ENCODE results near the gene USHBP1. TPM values are rescaled to one million over a fixed set of nuclear protein-coding genes. Genes with fewer than 3 reads are reported as not detected.

USHBP1 gene
- total and polyA plus RNA-seq, 10 of the 15 experiments (the other 5 are each of a cell fraction or from before 2014, with no cell fraction given) = 0.05 to 0.96 (median 0.22) TPM; not detected in 2

DNA sequence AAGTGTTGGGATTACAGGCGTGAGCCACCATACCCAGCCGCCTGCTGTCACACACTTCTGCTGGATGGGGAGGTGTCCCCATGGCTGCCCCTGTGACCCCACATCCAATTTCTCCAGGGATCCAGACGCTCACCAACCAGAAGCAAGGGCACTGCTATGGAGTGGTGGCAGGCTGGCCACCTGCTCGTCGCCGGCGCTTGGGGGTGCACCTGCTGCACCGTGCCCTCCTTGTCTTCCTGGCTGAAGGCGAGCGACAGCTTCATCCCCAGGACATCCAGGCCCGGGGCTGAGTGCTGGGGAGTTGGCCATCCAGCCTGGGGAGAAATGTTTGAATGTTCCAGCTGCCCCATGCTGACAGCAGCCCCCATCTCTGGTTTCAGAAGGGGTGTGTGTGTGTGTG is 21.7 kb upstream of the USHBP1 start:
- Histone ChIP-seq H3K36me3 (ENCODE audit: control insufficient read depth in 2 of 2, insufficient read depth in 2 of 2, low read length in 1 of 2) (peaks cover 0 to 7% of the 10 kb centered on the region in 2 experiments; a peak in 2 of 4 replicates), H3K79me2 (ENCODE audit: control insufficient read depth, insufficient read depth, low read length) (no peaks in the 10 kb centered on the region; the same call in 1 of the 2 replicates), H3K9me3 (replicated peaks; ENCODE audit: control insufficient read depth, insufficient read depth, low read length) (no peaks in the 10 kb centered on the region), H3K4me2 (ENCODE audit: control insufficient read depth, insufficient read depth) (no peak overlapping the region), H4K20me1 (ENCODE audit: control insufficient read depth, insufficient read depth) (no peaks in the 10 kb centered on the region), H2AFZ (ENCODE audit: control insufficient read depth, low read depth, low read length) (no peak overlapping the region), H3K9ac (ENCODE audit: control insufficient read depth, insufficient read depth, low read length) (no peak overlapping the region), H3K4me1 (ENCODE audit: control insufficient read depth, insufficient read depth, low read length) (peaks cover 7% of the 10 kb centered on the region), H3K27ac (ENCODE audit: control insufficient read depth, insufficient read depth) (no peak overlapping the region), H3K4me3 (no peak overlapping the region), H3K27me3 (replicated peaks in 1 of 2; ENCODE audit: control insufficient read depth in 2 of 2, insufficient read depth in 2 of 2, low read length in 1 of 2) (no peaks in the 10 kb centered on the region)
- DNase-seq (ENCODE audit: low read depth, low spot score) (no peak), ATAC-seq (no peak), FAIRE-seq (no peak)
- SMC1A ChIA-PET (ENCODE audit: uncharacterized antibody, unreplicated experiment) = no interaction called here
- POLR2A ChIA-PET = no interaction called here
- no peak for TF ChIP-seq ASH2L (IDR thresholded peaks at IDR 0.05; ENCODE audit: borderline replicate concordance, low read depth)
- no peak for TF ChIP-seq PML (IDR thresholded peaks at IDR 0.05; ENCODE audit: low read length)
- TF ChIP-seq SUPT20H (IDR thresholded peaks at IDR 0.05; ENCODE audit: borderline replicate concordance, control insufficient read depth, low read depth, low read length) = no peak
- TF ChIP-seq EZH2 (IDR thresholded peaks at IDR 0.05; ENCODE audit: borderline replicate concordance, control insufficient read depth, low read depth, low read length) = no peak
- TF ChIP-seq, protein P1, sequence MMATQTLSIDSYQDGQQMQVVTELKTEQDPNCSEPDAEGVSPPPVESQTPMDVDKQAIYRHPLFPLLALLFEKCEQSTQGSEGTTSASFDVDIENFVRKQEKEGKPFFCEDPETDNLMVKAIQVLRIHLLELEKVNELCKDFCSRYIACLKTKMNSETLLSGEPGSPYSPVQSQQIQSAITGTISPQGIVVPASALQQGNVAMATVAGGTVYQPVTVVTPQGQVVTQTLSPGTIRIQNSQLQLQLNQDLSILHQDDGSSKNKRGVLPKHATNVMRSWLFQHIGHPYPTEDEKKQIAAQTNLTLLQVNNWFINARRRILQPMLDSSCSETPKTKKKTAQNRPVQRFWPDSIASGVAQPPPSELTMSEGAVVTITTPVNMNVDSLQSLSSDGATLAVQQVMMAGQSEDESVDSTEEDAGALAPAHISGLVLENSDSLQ (IDR thresholded peaks at IDR 0.05) = no peak
- TF ChIP-seq, protein P2, sequence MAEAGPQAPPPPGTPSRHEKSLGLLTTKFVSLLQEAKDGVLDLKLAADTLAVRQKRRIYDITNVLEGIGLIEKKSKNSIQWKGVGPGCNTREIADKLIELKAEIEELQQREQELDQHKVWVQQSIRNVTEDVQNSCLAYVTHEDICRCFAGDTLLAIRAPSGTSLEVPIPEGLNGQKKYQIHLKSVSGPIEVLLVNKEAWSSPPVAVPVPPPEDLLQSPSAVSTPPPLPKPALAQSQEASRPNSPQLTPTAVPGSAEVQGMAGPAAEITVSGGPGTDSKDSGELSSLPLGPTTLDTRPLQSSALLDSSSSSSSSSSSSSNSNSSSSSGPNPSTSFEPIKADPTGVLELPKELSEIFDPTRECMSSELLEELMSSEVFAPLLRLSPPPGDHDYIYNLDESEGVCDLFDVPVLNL (IDR thresholded peaks at IDR 0.05; ENCODE audit: low read depth, low read length) = no peak
- no peak for TF ChIP-seq ETV6 (conservative IDR thresholded peaks at IDR 0.05 in 1 of 2, IDR thresholded peaks at IDR 0.05 in 1 of 2; ENCODE audit: borderline replicate concordance in 1 of 2, low read depth in 1 of 2)
- no peak for TF ChIP-seq SREBF1 (IDR thresholded peaks at IDR 0.05; ENCODE audit: low read length)
- no peak for TF ChIP-seq ZSCAN29 (IDR thresholded peaks at IDR 0.05)
- TF ChIP-seq HCFC1 (IDR thresholded peaks at IDR 0.05; ENCODE audit: low read length) = no peak
- no peak for TF ChIP-seq HDAC6 (IDR thresholded peaks at IDR 0.05; ENCODE audit: unreplicated experiment)
- no peak for TF ChIP-seq GABPA (IDR thresholded peaks at IDR 0.05; ENCODE audit: low read depth)
- TF ChIP-seq, protein P3, sequence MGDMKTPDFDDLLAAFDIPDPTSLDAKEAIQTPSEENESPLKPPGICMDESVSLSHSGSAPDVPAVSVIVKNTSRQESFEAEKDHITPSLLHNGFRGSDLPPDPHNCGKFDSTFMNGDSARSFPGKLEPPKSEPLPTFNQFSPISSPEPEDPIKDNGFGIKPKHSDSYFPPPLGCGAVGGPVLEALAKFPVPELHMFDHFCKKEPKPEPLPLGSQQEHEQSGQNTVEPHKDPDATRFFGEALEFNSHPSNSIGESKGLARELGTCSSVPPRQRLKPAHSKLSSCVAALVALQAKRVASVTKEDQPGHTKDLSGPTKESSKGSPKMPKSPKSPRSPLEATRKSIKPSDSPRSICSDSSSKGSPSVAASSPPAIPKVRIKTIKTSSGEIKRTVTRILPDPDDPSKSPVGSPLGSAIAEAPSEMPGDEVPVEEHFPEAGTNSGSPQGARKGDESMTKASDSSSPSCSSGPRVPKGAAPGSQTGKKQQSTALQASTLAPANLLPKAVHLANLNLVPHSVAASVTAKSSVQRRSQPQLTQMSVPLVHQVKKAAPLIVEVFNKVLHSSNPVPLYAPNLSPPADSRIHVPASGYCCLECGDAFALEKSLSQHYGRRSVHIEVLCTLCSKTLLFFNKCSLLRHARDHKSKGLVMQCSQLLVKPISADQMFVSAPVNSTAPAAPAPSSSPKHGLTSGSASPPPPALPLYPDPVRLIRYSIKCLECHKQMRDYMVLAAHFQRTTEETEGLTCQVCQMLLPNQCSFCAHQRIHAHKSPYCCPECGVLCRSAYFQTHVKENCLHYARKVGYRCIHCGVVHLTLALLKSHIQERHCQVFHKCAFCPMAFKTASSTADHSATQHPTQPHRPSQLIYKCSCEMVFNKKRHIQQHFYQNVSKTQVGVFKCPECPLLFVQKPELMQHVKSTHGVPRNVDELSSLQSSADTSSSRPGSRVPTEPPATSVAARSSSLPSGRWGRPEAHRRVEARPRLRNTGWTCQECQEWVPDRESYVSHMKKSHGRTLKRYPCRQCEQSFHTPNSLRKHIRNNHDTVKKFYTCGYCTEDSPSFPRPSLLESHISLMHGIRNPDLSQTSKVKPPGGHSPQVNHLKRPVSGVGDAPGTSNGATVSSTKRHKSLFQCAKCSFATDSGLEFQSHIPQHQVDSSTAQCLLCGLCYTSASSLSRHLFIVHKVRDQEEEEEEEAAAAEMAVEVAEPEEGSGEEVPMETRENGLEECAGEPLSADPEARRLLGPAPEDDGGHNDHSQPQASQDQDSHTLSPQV (IDR thresholded peaks at IDR 0.05) = no peak
- RAD21 ChIA-PET (ENCODE audit: unreplicated experiment) = no interaction called here
- intact Hi-C loops (cut with micrococcal nuclease; ENCODE audit: unreplicated experiment) (no loop called here), in situ Hi-C loops (cut with MboI) (loop anchor here (5.0 kb wide), 1 partner anchor 214 kb away; no protein-coding TSS in a partner anchor)
- no TSS peak for BruUV-seq (replicated peaks)
- CTCF ChIA-PET = interaction anchor here (1.0 to 1.4 kb wide), 2 partner anchors 19 to 103 kb away, joined by 3 read pairs; partner anchors contain the start of gene MRPL34
- WGBS (ENCODE audit: insufficient coverage, insufficient replicate concordance, low lambda C conversion rate, missing lambda C conversion rate) = 99% methylated on average over 11 of the region's 11 CpGs

All from GM12878 (cell line).